SK-N-SH (cell line): Measurements from ENCODE around the gene RASAL2. TPM values are rescaled to one million over a fixed set of nuclear protein-coding genes. Genes with fewer than 3 reads are reported as not detected.

Experiments
- CTCF ChIA-PET: fragments of 300-600, 350-600 bp; formaldehyde crosslinking; extraction: SDS; loops from one replicate; lab custom pipeline; 2021; lab: Yijun Ruan, JAX
- POLR2A ChIA-PET: fragments of 350-600 bp; sonication (Branson Sonifier 250); formaldehyde crosslinking; extraction: SDS; loops from one replicate; lab custom pipeline; 2020; ENCODE audit warnings: antibody characterized with exemption, inconsistent platforms; lab: Yijun Ruan, JAX
- DNase-seq: peaks from one replicate; pipeline ENCODE4 v3.0.0; 2012
- H2AFZ ChIP-seq: fragments of 200-600 bp; sonication (generic); 2 replicates; pipeline ENCODE4 v1.8.1; 2016; ENCODE audit warnings: antibody characterized with exemption, mild to moderate bottlenecking, low read depth
- H3F3A ChIP-seq: fragments of 200-600 bp; sonication (generic); replicated peaks from 2 replicates; pipeline ENCODE3; 2016; ENCODE audit warnings: antibody characterized with exemption, mild to moderate bottlenecking; ENCODE audit not compliant: insufficient read depth
- H3K27ac ChIP-seq, 2 experiments: fragments of 200-500 bp in 1 of 2; fragments of 200-600 bp in 1 of 2; sonication (Bioruptor generic) in 1 of 2; sonication (generic), shearing (Covaris generic) in 1 of 2; 2 replicates each; pipeline versions ENCODE4 v1.5.1 to v1.6.1; 2014 to 2016; ENCODE audit warnings: low read depth in 2 of 2, inconsistent platforms in 1 of 2, low read length in 1 of 2, mild to moderate bottlenecking in 1 of 2, mixed read lengths in 1 of 2
- H3K27me3 ChIP-seq: fragments of 200-600 bp; sonication (generic), shearing (Covaris generic); 2 replicates; pipeline ENCODE4 v1.6.1; 2016; ENCODE audit warnings: mixed run types; ENCODE audit not compliant: insufficient read depth
- H3K36me3 ChIP-seq, 2 experiments: fragments of 200-500 bp in 1 of 2; fragments of 200-600 bp in 1 of 2; sonication (Bioruptor generic) in 1 of 2; sonication (generic) in 1 of 2; replicated peaks in 1 of 2; 2 replicates each; pipeline versions ENCODE3 to v1.5.1; 2014 to 2016; ENCODE audit warnings: low read length in 1 of 2, mild to moderate bottlenecking in 1 of 2; ENCODE audit not compliant: insufficient read depth in 2 of 2, control insufficient read depth in 1 of 2
- H3K4me1 ChIP-seq, 2 experiments: fragments of 200-500 bp in 1 of 2; fragments of 200-600 bp in 1 of 2; sonication (Bioruptor generic) in 1 of 2; sonication (generic), shearing (Covaris generic) in 1 of 2; 2 replicates each; pipeline versions ENCODE4 v1.5.1 to v1.6.1; 2014 to 2016; ENCODE audit warnings: low read depth in 1 of 2, low read length in 1 of 2, mixed run types in 1 of 2; ENCODE audit not compliant: insufficient read depth in 2 of 2, control insufficient read depth in 1 of 2
- H3K4me2 ChIP-seq: fragments of 200-600 bp; sonication (generic), shearing (Covaris generic); 2 replicates; pipeline ENCODE4 v1.6.1; 2017; ENCODE audit warnings: mixed run types
- H3K4me3 ChIP-seq, 2 experiments: fragments of 200-500 bp in 1 of 2; fragments of 200-600 bp in 1 of 2; sonication (Bioruptor generic) in 1 of 2; sonication (generic), shearing (Covaris generic) in 1 of 2; 2 replicates each; pipeline versions ENCODE4 v1.5.1 to v1.8.1; 2014 to 2016; ENCODE audit warnings: low read depth in 2 of 2, inconsistent platforms in 1 of 2, low read length in 1 of 2, mild to moderate bottlenecking in 1 of 2, mixed read lengths in 1 of 2, moderate library complexity in 1 of 2
- H3K79me2 ChIP-seq: fragments of 200-600 bp; sonication (generic); 2 replicates; pipeline ENCODE4 v1.8.1; 2017; ENCODE audit warnings: mild to moderate bottlenecking; ENCODE audit not compliant: insufficient read depth
- H3K9ac ChIP-seq: fragments of 200-600 bp; sonication (generic); 2 replicates; pipeline ENCODE4 v1.6.1; 2017; ENCODE audit warnings: mixed run types
- H3K9me2 ChIP-seq: fragments of 200-600 bp; sonication (generic); 2 replicates; pipeline ENCODE4 v1.6.1; 2017; ENCODE audit warnings: mixed run types
- H3K9me3 ChIP-seq: fragments of 200-600 bp; sonication (generic); 2 replicates; pipeline ENCODE4 v1.6.1; 2017; ENCODE audit warnings: mixed run types, mild to moderate bottlenecking, moderate library complexity
- H4K20me1 ChIP-seq: fragments of 200-600 bp; sonication (generic); 2 replicates; pipeline ENCODE4 v1.6.1; 2017; ENCODE audit warnings: mild to moderate bottlenecking, mixed run types; ENCODE audit not compliant: insufficient read depth
- CHD2 ChIP-seq: fragments of 150-350 bp; IDR thresholded peaks from 2 replicates; pipeline ENCODE4 v1.6.1; 2018; ENCODE audit warnings: low read length; ENCODE audit not compliant: partially characterized antibody
- ELF1 ChIP-seq: IDR thresholded peaks from 2 replicates; pipeline ENCODE4 v1.4.0; 2012
- FOXJ3 ChIP-seq: sonication (generic); formaldehyde crosslinking; IDR thresholded peaks from 2 replicates; pipeline ENCODE4 v1.5.1; 2020; ENCODE audit warnings: mild to moderate bottlenecking, missing genetic modification reagents
- MEF2A ChIP-seq: IDR thresholded peaks from 2 replicates; pipeline ENCODE4 v1.4.0; 2012; ENCODE audit warnings: low read depth, borderline replicate concordance
- MXI1 ChIP-seq: IDR thresholded peaks from 2 replicates; pipeline ENCODE4 v1.6.1; 2012; ENCODE audit warnings: mild to moderate bottlenecking, low read depth, low read length, improper control_type of control experiment
- NFIC ChIP-seq: IDR thresholded peaks from 2 replicates; pipeline ENCODE4 v1.4.0; 2012; ENCODE audit warnings: borderline replicate concordance
- NRF1 ChIP-seq: IDR thresholded peaks from 2 replicates; pipeline ENCODE4 v1.6.1; 2012; ENCODE audit warnings: low read depth, mild to moderate bottlenecking, low read length
- RCOR1 ChIP-seq: fragments of 150-350 bp; IDR thresholded peaks from 2 replicates; pipeline ENCODE4 v1.6.1; 2017; ENCODE audit warnings: antibody characterized with exemption, low read length
- RFX5 ChIP-seq: IDR thresholded peaks from 2 replicates; pipeline ENCODE4 v1.6.1; 2012; ENCODE audit warnings: mild to moderate bottlenecking, improper control_type of control experiment, low read length
- TCF12 ChIP-seq: IDR thresholded peaks from 2 replicates; pipeline ENCODE4 v1.4.0; 2012
- WGBS: methylation state at CpG from one replicate; pipeline ENCODE4 v1.1.6; 2017; ENCODE audit warnings: low lambda C conversion rate; 5-methylcytosine and 5-hydroxymethylcytosine counted together
- polyA plus RNA-seq, 3 experiments: library from polyadenylated mRNA; depleted of rRNA; stranded (reverse); fragments of >200 nt; gene quantifications; 2 replicates each; pipeline ENCODE4 v1.2.3, GENCODE V29; 2012
- TF ChIP-seq, protein P1 (sequence below): IDR thresholded peaks from 2 replicates; pipeline ENCODE4 v1.4.0; 2012; ENCODE audit warnings: low read depth
- TF ChIP-seq, protein P2 (sequence below): IDR thresholded peaks from 2 replicates; pipeline ENCODE4; 2012
- TF ChIP-seq, protein P3 (sequence below): fragments of 150-350 bp; IDR thresholded peaks from 2 replicates; pipeline ENCODE4 v1.6.1; 2016; ENCODE audit warnings: mild to moderate bottlenecking, low read depth, low read length
- TF ChIP-seq, protein P4 (sequence below): fragments of 150-350 bp; IDR thresholded peaks from 2 replicates; pipeline ENCODE4 v1.6.1; 2017; ENCODE audit warnings: antibody characterized with exemption, low read length, low read depth, borderline replicate concordance

RASAL2 gene
- polyA plus RNA-seq, 1 of the 3 experiments (the other 2 are of a cell fraction) = 6.9 TPM

DNA sequence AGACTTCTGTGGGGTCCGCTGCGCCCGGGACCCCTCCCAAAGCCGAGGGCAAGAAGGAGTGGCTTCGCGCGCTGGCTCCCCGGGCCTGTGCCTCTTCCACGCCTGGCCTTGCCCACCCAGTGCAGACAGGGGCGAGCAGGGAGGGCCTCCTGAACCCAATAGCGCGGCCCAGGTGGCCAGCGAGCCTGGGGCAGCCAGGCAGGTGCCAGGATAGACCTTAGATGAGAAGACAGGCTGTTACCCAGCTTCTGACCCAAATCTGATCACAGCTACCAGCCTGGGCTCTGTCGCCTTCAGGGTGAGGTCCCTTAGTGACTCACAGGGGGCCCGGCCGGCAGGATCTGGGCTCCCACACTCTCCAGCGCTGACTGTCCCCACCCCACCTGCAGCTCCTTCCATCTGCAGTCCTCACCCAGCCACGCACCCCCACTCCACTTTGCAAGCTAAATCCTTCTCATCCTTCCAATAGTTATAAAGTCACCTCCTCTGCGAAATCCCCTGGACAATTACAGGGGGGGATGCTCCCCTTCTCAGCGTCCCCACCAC, 393.2 kb downstream of the RASAL2 start:
- ChIA-PET CTCF (interaction anchor here (1.0 to 4.1 kb wide), 3 partner anchors 14 to 178 kb away, joined by 3 to 21 read pairs (median 3); no protein-coding TSS in a partner anchor), POLR2A (no interaction called here)
- no peak for TF ChIP-seq RCOR1
- no peak for TF ChIP-seq CHD2
- TF ChIP-seq RFX5 = no peak
- no peak for TF ChIP-seq TCF12
- TF ChIP-seq, protein P1, sequence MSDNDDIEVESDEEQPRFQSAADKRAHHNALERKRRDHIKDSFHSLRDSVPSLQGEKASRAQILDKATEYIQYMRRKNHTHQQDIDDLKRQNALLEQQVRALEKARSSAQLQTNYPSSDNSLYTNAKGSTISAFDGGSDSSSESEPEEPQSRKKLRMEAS = no peak
- no peak for TF ChIP-seq MXI1
- TF ChIP-seq, protein P2, sequence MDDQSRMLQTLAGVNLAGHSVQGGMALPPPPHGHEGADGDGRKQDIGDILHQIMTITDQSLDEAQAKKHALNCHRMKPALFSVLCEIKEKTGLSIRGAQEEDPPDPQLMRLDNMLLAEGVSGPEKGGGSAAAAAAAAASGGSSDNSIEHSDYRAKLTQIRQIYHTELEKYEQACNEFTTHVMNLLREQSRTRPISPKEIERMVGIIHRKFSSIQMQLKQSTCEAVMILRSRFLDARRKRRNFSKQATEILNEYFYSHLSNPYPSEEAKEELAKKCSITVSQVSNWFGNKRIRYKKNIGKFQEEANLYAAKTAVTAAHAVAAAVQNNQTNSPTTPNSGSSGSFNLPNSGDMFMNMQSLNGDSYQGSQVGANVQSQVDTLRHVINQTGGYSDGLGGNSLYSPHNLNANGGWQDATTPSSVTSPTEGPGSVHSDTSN = no peak
- no peak for TF ChIP-seq MEF2A
- no peak for TF ChIP-seq FOXJ3 (CRISPR knock-in tag)
- Histone ChIP-seq H3K9ac (no peak overlapping the region), H3K27ac (no peak overlapping the region), H3K9me2 (no peaks in the 10 kb centered on the region), H3K4me2 (no peak overlapping the region), H3K79me2 (no peaks in the 10 kb centered on the region), H4K20me1 (no peaks in the 10 kb centered on the region), H3K9me3 (no peaks in the 10 kb centered on the region), H3K27me3 (no peaks in the 10 kb centered on the region), H3K4me3 (no peak overlapping the region), H2AFZ (no peak overlapping the region), H3K4me1 (peaks cover 0 to 4% of the 10 kb centered on the region in 2 experiments; a peak in 1 of 4 replicates), H3F3A (no peaks in the 10 kb centered on the region), H3K36me3 (no peaks in the 10 kb centered on the region)
- no peak for DNase-seq
- 88% methylated on average over 8 of the region's 20 CpGs for WGBS

DNA sequence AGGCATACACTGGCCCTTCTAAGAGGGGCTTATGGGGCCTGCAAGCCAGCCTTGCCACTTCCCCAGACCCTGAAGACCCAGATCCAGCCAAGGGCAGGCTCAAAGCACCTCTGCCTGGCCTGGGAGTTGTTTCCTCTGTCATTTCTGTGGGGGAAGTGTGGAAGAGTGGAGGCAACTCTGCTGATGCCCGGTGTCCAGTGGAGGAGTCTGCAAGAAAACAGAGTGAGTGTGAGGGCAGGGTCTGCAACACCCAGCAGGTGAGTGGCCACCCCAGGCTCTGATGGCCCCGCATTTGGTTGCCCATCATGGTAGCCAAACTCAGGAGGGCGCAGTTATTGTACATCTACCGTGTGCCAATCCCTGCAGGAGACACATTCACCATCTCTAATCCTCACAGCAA, 394.5 kb downstream of the RASAL2 start:
- Histone ChIP-seq H4K20me1 (no peaks in the 10 kb centered on the region), H3K9ac (no peak overlapping the region), H3K79me2 (no peaks in the 10 kb centered on the region), H2AFZ (no peak overlapping the region), H3K4me3 (no peak overlapping the region), H3K36me3 (no peaks in the 10 kb centered on the region), H3K4me2 (no peak overlapping the region), H3K27ac (no peak overlapping the region), H3K4me1 (peaks cover 0 to 4% of the 10 kb centered on the region in 2 experiments; a peak in 1 of 4 replicates), H3K27me3 (no peaks in the 10 kb centered on the region), H3K9me2 (no peaks in the 10 kb centered on the region), H3K9me3 (no peaks in the 10 kb centered on the region), H3F3A (no peaks in the 10 kb centered on the region)
- POLR2A ChIA-PET = no interaction called here
- TF ChIP-seq, protein P3, sequence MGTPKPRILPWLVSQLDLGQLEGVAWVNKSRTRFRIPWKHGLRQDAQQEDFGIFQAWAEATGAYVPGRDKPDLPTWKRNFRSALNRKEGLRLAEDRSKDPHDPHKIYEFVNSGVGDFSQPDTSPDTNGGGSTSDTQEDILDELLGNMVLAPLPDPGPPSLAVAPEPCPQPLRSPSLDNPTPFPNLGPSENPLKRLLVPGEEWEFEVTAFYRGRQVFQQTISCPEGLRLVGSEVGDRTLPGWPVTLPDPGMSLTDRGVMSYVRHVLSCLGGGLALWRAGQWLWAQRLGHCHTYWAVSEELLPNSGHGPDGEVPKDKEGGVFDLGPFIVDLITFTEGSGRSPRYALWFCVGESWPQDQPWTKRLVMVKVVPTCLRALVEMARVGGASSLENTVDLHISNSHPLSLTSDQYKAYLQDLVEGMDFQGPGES = no peak
- TF ChIP-seq ELF1 (no peak), FOXJ3 (CRISPR knock-in tag) (no peak), NRF1 (no peak), RCOR1 (no peak), NFIC (no peak)
- TF ChIP-seq, protein P4, sequence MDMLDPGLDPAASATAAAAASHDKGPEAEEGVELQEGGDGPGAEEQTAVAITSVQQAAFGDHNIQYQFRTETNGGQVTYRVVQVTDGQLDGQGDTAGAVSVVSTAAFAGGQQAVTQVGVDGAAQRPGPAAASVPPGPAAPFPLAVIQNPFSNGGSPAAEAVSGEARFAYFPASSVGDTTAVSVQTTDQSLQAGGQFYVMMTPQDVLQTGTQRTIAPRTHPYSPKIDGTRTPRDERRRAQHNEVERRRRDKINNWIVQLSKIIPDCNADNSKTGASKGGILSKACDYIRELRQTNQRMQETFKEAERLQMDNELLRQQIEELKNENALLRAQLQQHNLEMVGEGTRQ = no peak
- 82% methylated on average over 4 of the region's 4 CpGs for WGBS
- DNase-seq = no peak
- CTCF ChIA-PET = interaction anchor here (1.0 to 4.1 kb wide), 3 partner anchors 13 to 44 kb away, joined by 3 to 21 read pairs (median 14); no protein-coding TSS in a partner anchor
